WTC11 (cell line): ENCODE results near the gene TEX13D. TPM values are rescaled to one million over a fixed set of nuclear protein-coding genes. Genes with fewer than 3 reads are reported as not detected.

Source experiments
- ATAC-seq: fragments of 200-7000 bp; cut with Tn5 transposase; 2 replicates; pipeline ENCODE4 v1.10.0; 2021; ENCODE audit warnings: mild to moderate bottlenecking, moderate library complexity
- CTCF ChIA-PET: fragments of 300-600 bp; sonication (Branson Sonifier 250); formaldehyde crosslinking; loops from one replicate; lab custom pipeline; 2021; ENCODE audit warnings: antibody characterized with exemption; lab: Charles Lee
- POLR2A ChIA-PET: fragments of 350-600 bp; sonication (Branson Sonifier 250); formaldehyde crosslinking; loops from one replicate; lab custom pipeline; 2021; ENCODE audit warnings: antibody characterized with exemption; lab: Charles Lee
- DNase-seq: peaks from one replicate; pipeline ENCODE4 v3.0.0; 2021; ENCODE audit warnings: low spot score
- H3K27ac Mint-ChIP-seq: 2 replicates; pipeline ENCODE4 v1.8.0; 2021; ENCODE audit warnings: mixed read lengths
- H3K27me3 Mint-ChIP-seq: 2 replicates; pipeline ENCODE4 v1.8.0; 2021; ENCODE audit warnings: low read depth, mild to moderate bottlenecking, moderate library complexity, mixed read lengths
- H3K36me3 Mint-ChIP-seq: 2 replicates; pipeline ENCODE4 v1.8.0; 2021; ENCODE audit warnings: mixed read lengths
- H3K4me1 Mint-ChIP-seq: 2 replicates; pipeline ENCODE4 v1.8.0; 2022; ENCODE audit warnings: mixed read lengths
- H3K4me3 Mint-ChIP-seq: 2 replicates; pipeline ENCODE4 v1.8.0; 2021; ENCODE audit warnings: mild to moderate bottlenecking, moderate library complexity, mixed read lengths
- H3K9me3 Mint-ChIP-seq: 2 replicates; pipeline ENCODE4 v1.8.0; 2021; ENCODE audit warnings: mixed read lengths
- ARID4B ChIP-seq: sonication (generic); formaldehyde crosslinking; IDR thresholded peaks from 2 replicates; pipeline ENCODE4 v1.8.0; 2023; ENCODE audit warnings: missing genetic modification reagents, mild to moderate bottlenecking, borderline replicate concordance
- CREM ChIP-seq: sonication (generic); formaldehyde crosslinking; IDR thresholded peaks from 2 replicates; pipeline ENCODE4 v1.8.1; 2022; ENCODE audit warnings: mild to moderate bottlenecking, missing genetic modification reagents, moderate library complexity
- E2F5 ChIP-seq: sonication (generic); formaldehyde crosslinking; IDR thresholded peaks from 2 replicates; pipeline ENCODE4 v1.8.1; 2022; ENCODE audit warnings: mild to moderate bottlenecking, moderate library complexity, missing genetic modification reagents
- GTF2I ChIP-seq: fragments of 250-450 bp; sonication (Bioruptor Pico); conservative IDR thresholded peaks from 2 replicates; pipeline ENCODE4 v1.4.0; 2021; ENCODE audit warnings: mild to moderate bottlenecking
- MYBL2 ChIP-seq: sonication (generic); formaldehyde crosslinking; IDR thresholded peaks from 2 replicates; pipeline ENCODE4 v1.8.1; 2023; ENCODE audit warnings: mild to moderate bottlenecking, moderate library complexity, missing genetic modification reagents
- NFYB ChIP-seq: sonication (generic); formaldehyde crosslinking; conservative IDR thresholded peaks from 2 replicates; pipeline ENCODE4 v1.8.0; 2022; ENCODE audit warnings: low read depth, missing genetic modification reagents
- NR2C2 ChIP-seq: sonication (generic); formaldehyde crosslinking; IDR thresholded peaks from 2 replicates; pipeline ENCODE4 v1.8.0; 2022; ENCODE audit warnings: mild to moderate bottlenecking, missing genetic modification reagents
- PREB ChIP-seq: sonication (generic); formaldehyde crosslinking; IDR thresholded peaks from 2 replicates; pipeline ENCODE4 v1.8.1; 2022; ENCODE audit warnings: mild to moderate bottlenecking, missing genetic modification reagents, moderate library complexity, borderline replicate concordance
- PRRX2 ChIP-seq: fragments of 250-450 bp; sonication (Bioruptor Pico); IDR thresholded peaks from 2 replicates; pipeline ENCODE4 v1.8.0; 2021; ENCODE audit warnings: mild to moderate bottlenecking
- SMAD4 ChIP-seq: sonication (generic); formaldehyde crosslinking; IDR thresholded peaks from 2 replicates; pipeline ENCODE4 v1.8.0; 2022; ENCODE audit warnings: mild to moderate bottlenecking, missing genetic modification reagents
- TCF7 ChIP-seq: sonication (generic); formaldehyde crosslinking; IDR thresholded peaks from 2 replicates; pipeline ENCODE4 v1.8.0; 2022; ENCODE audit warnings: mild to moderate bottlenecking, low read depth, missing genetic modification reagents, moderate library complexity
- TP53 ChIP-seq: sonication (generic); formaldehyde crosslinking; IDR thresholded peaks from 2 replicates; pipeline ENCODE4 v1.8.1; 2023; ENCODE audit warnings: mild to moderate bottlenecking, missing genetic modification reagents
- ZNF396 ChIP-seq: fragments of 250-450 bp; sonication (Bioruptor Pico); IDR thresholded peaks from 2 replicates; pipeline ENCODE4 v1.8.0; 2021; ENCODE audit warnings: mild to moderate bottlenecking, moderate library complexity, borderline replicate concordance
- ZNF423 ChIP-seq: fragments of 250-450 bp; sonication (Bioruptor Pico); IDR thresholded peaks from 2 replicates; pipeline ENCODE4 v2.1.2; 2022; ENCODE audit warnings: mild to moderate bottlenecking, moderate library complexity
- ZNF425 ChIP-seq: fragments of 250-450 bp; sonication (Bioruptor Pico); conservative IDR thresholded peaks from 2 replicates; pipeline ENCODE4 v1.9.0; 2021; ENCODE audit warnings: mild to moderate bottlenecking
- ZNF671 ChIP-seq: fragments of 250-450 bp; sonication (Bioruptor Pico); IDR thresholded peaks from 2 replicates; pipeline ENCODE4 v1.8.0; 2021; ENCODE audit warnings: mild to moderate bottlenecking
- total RNA-seq: library from RNA; stranded (reverse); gene quantifications from 3 replicates; pipeline ENCODE4 v1.2.3, GENCODE V29; 2021

TEX13D gene
- total RNA-seq, 1 experiment from 2014 or later = not detected

GRCh38 chrX:124338733-124339514 lies 6.5 kb downstream of the TEX13D start:
- no peaks in the 10 kb centered on the region for H3K9me3 Mint-ChIP-seq
- POLR2A ChIA-PET = no interaction called here
- TF ChIP-seq ARID4B (CRISPR knock-in tag) (no peak), ZNF425 (CRISPR knock-in tag) (no peak), TP53 (CRISPR knock-in tag) (no peak), CREM (CRISPR knock-in tag) (no peak), ZNF671 (CRISPR knock-in tag) (no peak), TCF7 (CRISPR knock-in tag) (no peak), MYBL2 (no peak), ZNF396 (CRISPR knock-in tag) (no peak), NR2C2 (CRISPR knock-in tag) (no peak), NFYB (no peak), PREB (CRISPR knock-in tag) (no peak)
- TF ChIP-seq, all 79 proteins: peak for 0
- no peaks in the 10 kb centered on the region for H3K36me3 Mint-ChIP-seq
- DNase-seq (no peak), ATAC-seq (no peak)
- CTCF ChIA-PET = no interaction called here
- H3K4me3 Mint-ChIP-seq = no peak overlapping the region
- H3K27me3 Mint-ChIP-seq = no peaks in the 10 kb centered on the region
- H3K27ac Mint-ChIP-seq = no peak overlapping the region
- H3K4me1 Mint-ChIP-seq = no peaks in the 10 kb centered on the region

- ATAC-seq (no peak), DNase-seq (no peak)
- Mint-ChIP-seq H3K4me1 (no peaks in the 10 kb centered on the region), H3K36me3 (no peaks in the 10 kb centered on the region), H3K4me3 (no peak overlapping the region), H3K9me3 (no peaks in the 10 kb centered on the region), H3K27me3 (no peaks in the 10 kb centered on the region), H3K27ac (no peak overlapping the region)
- POLR2A ChIA-PET = no interaction called here
- CTCF ChIA-PET = no interaction called here
- TF ChIP-seq GTF2I (CRISPR knock-in tag) (no peak), SMAD4 (no peak), PRRX2 (no peak), ZNF423 (CRISPR knock-in tag) (no peak), E2F5 (CRISPR knock-in tag) (no peak)
- TF ChIP-seq, all 79 proteins: peak for 0
These were observed 9.1 kb downstream of the TEX13D start for GRCh38 chrX:124341396-124342132.
